MM.1S (cell line): Measurements from ENCODE around the gene GAB2.
A peak's percentile ranks its signal among the peaks of the same experiment; 100 is the strongest.

Source experiments
- DNase-seq: peaks from one replicate; pipeline ENCODE4 v3.0.0-alpha.2; 2015
- H2AFZ ChIP-seq: fragments of 300-600 bp; sonication (generic); 2 replicates; pipeline ENCODE4 v1.6.0; 2016; ENCODE audit warnings: antibody characterized with exemption, low read length
- H3F3A ChIP-seq: fragments of 300-600 bp; sonication (generic); 2 replicates; pipeline ENCODE4 v1.6.1; 2016; ENCODE audit warnings: mild to moderate bottlenecking, antibody characterized with exemption, low read length, moderate library complexity, mixed read lengths; ENCODE audit not compliant: insufficient read depth
- H3K27ac ChIP-seq: fragments of 300-600 bp; sonication (generic); 2 replicates; pipeline ENCODE4 v1.5.1; 2016; ENCODE audit warnings: mild to moderate bottlenecking, low read length
- H3K27me3 ChIP-seq: fragments of 300-600 bp; sonication (generic); replicated peaks from 2 replicates; pipeline ENCODE4 v1.6.0; 2016; ENCODE audit warnings: low read length; ENCODE audit not compliant: insufficient read depth
- H3K36me3 ChIP-seq: fragments of 300-600 bp; sonication (generic); replicated peaks from 2 replicates; pipeline ENCODE4 v1.6.1; 2016; ENCODE audit warnings: mild to moderate bottlenecking, low read length, mixed read lengths; ENCODE audit not compliant: insufficient read depth
- H3K4me1 ChIP-seq: fragments of 300-600 bp; sonication (generic); 2 replicates; pipeline ENCODE4 v1.6.1; 2016; ENCODE audit warnings: low read length, mixed read lengths
- H3K4me2 ChIP-seq: fragments of 300-600 bp; sonication (generic); 2 replicates; pipeline ENCODE4 v1.6.0; 2016; ENCODE audit warnings: low read depth, low read length
- H3K4me3 ChIP-seq: fragments of 300-600 bp; sonication (generic); 2 replicates; pipeline ENCODE4 v1.5.1; 2016; ENCODE audit warnings: low read length, mixed read lengths
- H3K79me2 ChIP-seq: fragments of 300-600 bp; sonication (generic); 2 replicates; pipeline ENCODE4 v1.6.1; 2016; ENCODE audit warnings: mixed run types, low read length, mixed read lengths
- H3K9ac ChIP-seq: fragments of 300-600 bp; sonication (generic); 2 replicates; pipeline ENCODE4 v1.6.1; 2016; ENCODE audit warnings: low read length, mixed read lengths
- H3K9me2 ChIP-seq: fragments of 300-600 bp; sonication (generic); replicated peaks from 2 replicates; pipeline ENCODE4 v1.6.1; 2016; ENCODE audit warnings: mild to moderate bottlenecking, low read length, mixed read lengths; ENCODE audit not compliant: insufficient read depth
- H3K9me3 ChIP-seq: fragments of 300-600 bp; sonication (generic); replicated peaks from 2 replicates; pipeline ENCODE4 v1.6.1; 2016; ENCODE audit warnings: mild to moderate bottlenecking, low read length, mixed read lengths; ENCODE audit not compliant: insufficient read depth
- H4K20me1 ChIP-seq: fragments of 300-600 bp; sonication (generic); 2 replicates; pipeline ENCODE4 v1.6.1; 2016; ENCODE audit warnings: mild to moderate bottlenecking, low read length, moderate library complexity, mixed read lengths; ENCODE audit not compliant: insufficient read depth
- CTCF ChIP-seq: fragments of 300-600 bp; sonication (generic); IDR thresholded peaks from 2 replicates; pipeline ENCODE4 v1.5.1; 2016; ENCODE audit warnings: antibody characterized with exemption, low read length, mixed read lengths
- EZH2 ChIP-seq: fragments of 300-600 bp; sonication (generic); optimal IDR thresholded peaks from 2 replicates; pipeline ENCODE3; 2017; ENCODE audit warnings: low read depth, mild to moderate bottlenecking, antibody characterized with exemption, low read length, mixed read lengths
- EZH2phosphoT487 ChIP-seq: fragments of 300-600 bp; sonication (generic); IDR thresholded peaks from 2 replicates; pipeline ENCODE4 v1.6.1; 2018; ENCODE audit warnings: antibody characterized with exemption, low read length

GAB2 gene

GRCh38 chr11:78349624-78350023, 68.0 kb downstream of the GAB2 start:
- Histone ChIP-seq H2AFZ (no peak overlapping the region), H3K9ac (peak overlapping the region; percentile 21; the same call in 1 of the 2 replicates), H3K4me2 (peak overlapping the region; percentile 73; the same call in 1 of the 2 replicates), H3K27ac (no peak overlapping the region), H3F3A (0 out of 2 replicates have a peak, but pooled peaks cover 6% of the 10 kb centered on the region), H3K36me3 (no peaks in the 10 kb centered on the region), H3K9me2 (no peaks in the 10 kb centered on the region), H3K79me2 (no peaks in the 10 kb centered on the region), H3K27me3 (no peaks in the 10 kb centered on the region), H3K4me1 (peaks cover 17% of the 10 kb centered on the region), H3K9me3 (no peaks in the 10 kb centered on the region), H3K4me3 (no peak overlapping the region), H4K20me1 (no peaks in the 10 kb centered on the region)
- TF ChIP-seq CTCF: no peak
- no peak for TF ChIP-seq EZH2phosphoT487
- TF ChIP-seq EZH2: no peak
- DNase-seq: no peak

- Histone ChIP-seq H3K4me3 (no peak overlapping the region), H3K4me1 (peaks cover 17% of the 10 kb centered on the region), H3K9me3 (no peaks in the 10 kb centered on the region), H3K4me2 (no peak overlapping the region; the same call in 1 of the 2 replicates), H3K36me3 (no peaks in the 10 kb centered on the region), H3K9ac (no peak overlapping the region), H3K9me2 (no peaks in the 10 kb centered on the region), H4K20me1 (no peaks in the 10 kb centered on the region), H3K79me2 (no peaks in the 10 kb centered on the region), H3K27me3 (no peaks in the 10 kb centered on the region), H3K27ac (no peak overlapping the region), H2AFZ (no peak overlapping the region), H3F3A (0 out of 2 replicates have a peak, but pooled peaks cover 6% of the 10 kb centered on the region)
- TF ChIP-seq CTCF: no peak
- no peak for TF ChIP-seq EZH2phosphoT487
- TF ChIP-seq EZH2: no peak
- DNase-seq: no peak
Measured at GRCh38 chr11:78349114-78349513, 68.5 kb downstream of the GAB2 start.

GRCh38 chr11:78347956-78348355, 69.7 kb downstream of the GAB2 start:
- Histone ChIP-seq H3K4me2 (no peak overlapping the region), H3K36me3 (no peaks in the 10 kb centered on the region), H3K9me2 (no peaks in the 10 kb centered on the region)

More at GRCh38 chr11:78347956-78348355, 69.7 kb downstream of the GAB2 start:
- Histone ChIP-seq H3K79me2 (no peaks in the 10 kb centered on the region), H3K27me3 (no peaks in the 10 kb centered on the region), H3K4me1 (peaks cover 17% of the 10 kb centered on the region), H3F3A (0 out of 2 replicates have a peak, but pooled peaks cover 6% of the 10 kb centered on the region), H3K9me3 (no peaks in the 10 kb centered on the region), H3K27ac (no peak overlapping the region), H3K9ac (no peak overlapping the region), H3K4me3 (no peak overlapping the region), H2AFZ (no peak overlapping the region), H4K20me1 (no peaks in the 10 kb centered on the region)
- no peak for DNase-seq
- TF ChIP-seq CTCF (no peak), EZH2phosphoT487 (no peak), EZH2 (no peak)
